ENCODE data around the gene CCDC102B.

The CCDC102B gene

DNA sequence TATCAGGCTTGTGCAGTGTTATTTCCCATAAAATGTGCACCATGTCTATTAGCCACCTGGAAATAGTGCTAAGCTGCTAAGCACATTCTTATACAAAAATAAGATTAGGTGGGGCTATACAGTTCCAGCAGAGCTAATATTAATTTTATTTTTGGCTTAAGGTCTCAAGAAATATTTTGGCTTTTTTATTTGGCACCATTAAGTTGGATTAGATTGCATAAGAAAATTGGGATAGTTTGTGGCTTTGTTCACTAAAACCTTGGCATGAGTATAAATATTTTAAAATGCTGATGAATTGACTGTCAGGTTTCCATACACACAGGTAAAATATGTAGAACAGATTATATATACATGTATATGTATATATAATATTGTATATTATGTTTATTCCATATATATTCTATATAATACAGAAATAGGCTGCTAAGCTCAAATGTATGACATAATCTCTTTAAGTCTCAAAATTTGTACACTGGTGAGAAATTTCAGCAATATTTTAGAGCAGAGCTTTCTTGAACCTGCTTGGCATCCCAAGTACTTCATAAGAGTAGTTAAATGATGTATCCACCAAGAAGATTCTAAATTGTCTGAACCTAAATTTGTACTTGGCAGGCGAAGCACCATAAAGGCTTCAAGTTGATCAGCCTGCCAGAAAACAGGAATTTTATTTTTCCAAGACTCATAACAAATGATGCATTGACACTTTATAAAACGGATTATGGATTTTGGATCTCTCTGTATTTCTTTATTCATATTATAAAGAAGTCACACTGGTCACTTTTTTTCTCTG lies 32.6 kb downstream of the CCDC102B start:
- H3K27me3 ChIP-seq (replicated peaks; ENCODE audit: control insufficient read depth, insufficient read depth, low read length), result no peaks in the 10 kb centered on the region
- no peaks in the 10 kb centered on the region for H3K36me3 ChIP-seq (ENCODE audit: control insufficient read depth, insufficient read depth, low read length)
- no peak overlapping the region for H3K4me3 ChIP-seq (replicated peaks; ENCODE audit: low read depth, low read length)
- DNase-seq (ENCODE audit: extremely low read depth, insufficient read length), result no peak
- TF ChIP-seq, protein P1, sequence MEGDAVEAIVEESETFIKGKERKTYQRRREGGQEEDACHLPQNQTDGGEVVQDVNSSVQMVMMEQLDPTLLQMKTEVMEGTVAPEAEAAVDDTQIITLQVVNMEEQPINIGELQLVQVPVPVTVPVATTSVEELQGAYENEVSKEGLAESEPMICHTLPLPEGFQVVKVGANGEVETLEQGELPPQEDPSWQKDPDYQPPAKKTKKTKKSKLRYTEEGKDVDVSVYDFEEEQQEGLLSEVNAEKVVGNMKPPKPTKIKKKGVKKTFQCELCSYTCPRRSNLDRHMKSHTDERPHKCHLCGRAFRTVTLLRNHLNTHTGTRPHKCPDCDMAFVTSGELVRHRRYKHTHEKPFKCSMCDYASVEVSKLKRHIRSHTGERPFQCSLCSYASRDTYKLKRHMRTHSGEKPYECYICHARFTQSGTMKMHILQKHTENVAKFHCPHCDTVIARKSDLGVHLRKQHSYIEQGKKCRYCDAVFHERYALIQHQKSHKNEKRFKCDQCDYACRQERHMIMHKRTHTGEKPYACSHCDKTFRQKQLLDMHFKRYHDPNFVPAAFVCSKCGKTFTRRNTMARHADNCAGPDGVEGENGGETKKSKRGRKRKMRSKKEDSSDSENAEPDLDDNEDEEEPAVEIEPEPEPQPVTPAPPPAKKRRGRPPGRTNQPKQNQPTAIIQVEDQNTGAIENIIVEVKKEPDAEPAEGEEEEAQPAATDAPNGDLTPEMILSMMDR (IDR thresholded peaks at IDR 0.05; ENCODE audit: insufficient read depth, low read length, poor library complexity, severe bottlenecking), result no peak

DNA sequence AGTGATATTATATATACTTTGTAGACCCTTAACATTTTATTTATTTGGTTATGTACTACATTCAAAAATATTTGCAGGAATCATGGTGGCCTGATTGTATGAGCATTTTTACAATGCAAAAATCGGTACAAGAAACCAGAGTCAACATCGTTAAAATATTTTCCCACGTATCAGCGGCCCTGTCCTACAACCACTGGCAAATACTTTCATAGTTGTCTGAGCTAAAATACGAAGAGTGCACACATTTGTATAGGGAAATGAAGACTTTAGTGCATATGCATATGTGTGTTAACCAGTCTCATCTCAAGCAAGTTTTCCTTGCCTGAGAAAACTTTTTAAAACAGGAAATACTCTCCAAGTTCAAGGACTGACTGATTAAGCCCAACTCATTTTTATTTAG lies 35.9 kb downstream of the CCDC102B start:
- Histone ChIP-seq H3K36me3 (ENCODE audit: control insufficient read depth, insufficient read depth, low read length) (no peaks in the 10 kb centered on the region), H3K4me3 (replicated peaks; ENCODE audit: low read depth, low read length) (no peak overlapping the region), H3K27me3 (replicated peaks; ENCODE audit: control insufficient read depth, insufficient read depth, low read length) (no peaks in the 10 kb centered on the region)
- DNase-seq (ENCODE audit: extremely low read depth, insufficient read length), result no peak
- TF ChIP-seq, protein P1 (IDR thresholded peaks at IDR 0.05; ENCODE audit: insufficient read depth, low read length, poor library complexity, severe bottlenecking), result no peak

DNA sequence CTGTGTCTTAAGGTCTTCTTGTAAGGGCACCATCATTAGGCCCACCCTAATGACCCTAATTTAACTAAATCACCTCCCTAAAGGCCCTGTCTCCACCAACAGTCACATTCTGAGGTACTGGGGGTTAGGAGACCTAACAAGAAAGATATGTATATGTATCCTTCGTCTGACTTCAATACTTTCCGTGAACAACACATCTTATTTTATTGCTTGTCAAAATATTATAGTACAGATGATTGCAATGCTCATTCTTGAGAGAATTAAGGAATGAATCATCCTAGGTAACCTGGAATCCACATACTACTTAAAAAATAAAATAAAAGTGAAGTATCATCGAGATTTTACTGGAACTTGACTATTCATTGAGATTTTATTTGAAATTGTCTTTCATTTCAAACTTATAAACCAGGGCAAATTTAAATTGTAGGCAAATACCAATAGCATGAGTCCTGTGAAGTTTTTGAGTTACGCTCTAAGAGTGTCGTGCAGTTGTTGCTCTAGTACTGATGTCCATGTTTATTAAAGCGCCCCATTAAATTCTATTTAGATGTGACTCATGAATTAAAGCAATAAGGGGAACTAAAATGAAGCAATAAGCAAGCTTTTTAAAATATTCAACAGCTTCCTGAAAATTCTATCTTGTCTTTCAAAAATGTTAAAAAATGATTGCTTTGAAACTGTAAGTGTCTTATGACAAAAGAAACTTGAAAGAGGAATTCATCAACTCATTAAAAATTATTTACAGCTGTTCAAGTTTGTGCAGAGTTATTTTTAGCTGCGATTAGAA lies 40.0 kb downstream of the CCDC102B start:
- Histone ChIP-seq H3K27me3 (replicated peaks; ENCODE audit: control insufficient read depth, insufficient read depth, low read length) (no peaks in the 10 kb centered on the region), H3K36me3 (ENCODE audit: control insufficient read depth, insufficient read depth, low read length) (no peaks in the 10 kb centered on the region), H3K4me3 (replicated peaks; ENCODE audit: low read depth, low read length) (no peak overlapping the region)
- TF ChIP-seq, protein P1 (IDR thresholded peaks at IDR 0.05; ENCODE audit: insufficient read depth, low read length, poor library complexity, severe bottlenecking), result no peak
- no peak for DNase-seq (ENCODE audit: extremely low read depth, insufficient read length)

DNA sequence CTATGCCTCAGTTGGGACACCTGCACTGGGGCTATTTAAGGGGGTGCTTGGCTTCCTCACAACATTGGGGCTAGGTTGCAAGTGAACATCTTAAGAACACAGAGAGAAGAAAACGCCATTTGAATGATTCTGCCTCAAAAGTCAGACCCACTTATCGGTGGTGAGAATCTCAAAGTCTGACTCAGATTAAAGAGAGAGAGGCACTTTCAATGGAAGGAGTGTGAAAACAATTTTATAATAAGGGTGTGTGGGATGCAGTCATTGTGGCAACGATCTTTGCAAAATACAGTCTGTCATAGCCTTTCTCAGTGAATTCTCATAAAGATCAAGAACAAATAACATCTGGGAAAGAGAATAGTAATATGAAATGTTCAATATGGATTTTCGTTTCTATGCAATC lies 41.8 kb downstream of the CCDC102B start:
- DNase-seq (ENCODE audit: extremely low read depth, insufficient read length), result no peak
- Histone ChIP-seq H3K4me3 (replicated peaks; ENCODE audit: low read depth, low read length) (no peak overlapping the region), H3K27me3 (replicated peaks; ENCODE audit: control insufficient read depth, insufficient read depth, low read length) (no peaks in the 10 kb centered on the region), H3K36me3 (ENCODE audit: control insufficient read depth, insufficient read depth, low read length) (no peaks in the 10 kb centered on the region)
- TF ChIP-seq, protein P1 (IDR thresholded peaks at IDR 0.05; ENCODE audit: insufficient read depth, low read length, poor library complexity, severe bottlenecking), result no peak

DNA sequence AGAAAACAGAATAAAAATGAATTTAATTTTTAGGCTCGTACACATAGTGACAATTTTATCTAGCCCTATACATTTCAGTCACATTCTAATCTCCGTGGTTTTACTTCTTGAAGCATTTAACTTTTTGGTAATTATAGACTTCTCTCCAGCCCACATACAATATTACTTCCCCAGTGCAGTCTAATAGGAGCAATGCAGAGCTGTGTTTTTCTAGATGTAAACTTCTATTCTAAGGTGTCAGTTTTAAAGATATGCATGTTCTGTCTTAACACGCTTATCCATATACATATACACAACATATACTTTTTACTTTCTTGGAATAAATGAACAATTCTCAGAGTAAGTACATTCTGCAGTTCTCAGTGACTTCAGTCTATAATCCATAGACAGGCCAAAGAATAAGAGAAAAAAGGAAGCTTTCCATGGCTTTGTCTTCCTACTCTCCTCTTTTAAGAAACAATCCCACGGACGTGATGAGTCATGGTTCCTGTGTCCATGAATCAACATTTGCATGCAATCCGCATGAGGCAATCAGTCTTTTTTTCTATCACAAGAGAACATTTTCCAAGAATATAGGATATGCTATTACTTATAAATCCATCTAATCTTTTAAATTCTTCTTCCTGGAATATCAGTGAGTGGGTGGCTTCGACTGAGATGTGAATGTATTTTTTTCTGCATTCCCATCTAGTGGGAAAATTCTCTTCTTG lies 42.8 kb downstream of the CCDC102B start:
- Histone ChIP-seq H3K36me3 (ENCODE audit: control insufficient read depth, insufficient read depth, low read length) (no peaks in the 10 kb centered on the region), H3K27me3 (replicated peaks; ENCODE audit: control insufficient read depth, insufficient read depth, low read length) (no peaks in the 10 kb centered on the region), H3K4me3 (replicated peaks; ENCODE audit: low read depth, low read length) (no peak overlapping the region)
- no peak for DNase-seq (ENCODE audit: extremely low read depth, insufficient read length)
- TF ChIP-seq, protein P1 (IDR thresholded peaks at IDR 0.05; ENCODE audit: insufficient read depth, low read length, poor library complexity, severe bottlenecking), result no peak
